Measurements from ENCODE around the gene SEZ6L2. TPM values are rescaled to one million over a fixed set of nuclear protein-coding genes. Genes with fewer than 3 reads are reported as not detected.

Gene SEZ6L2
- total and polyA plus RNA-seq, 2 of the 13 experiments (the other 11 are each of a cell fraction or from before 2014, with no cell fraction given) = 14.9 to 16.9 TPM

DNA sequence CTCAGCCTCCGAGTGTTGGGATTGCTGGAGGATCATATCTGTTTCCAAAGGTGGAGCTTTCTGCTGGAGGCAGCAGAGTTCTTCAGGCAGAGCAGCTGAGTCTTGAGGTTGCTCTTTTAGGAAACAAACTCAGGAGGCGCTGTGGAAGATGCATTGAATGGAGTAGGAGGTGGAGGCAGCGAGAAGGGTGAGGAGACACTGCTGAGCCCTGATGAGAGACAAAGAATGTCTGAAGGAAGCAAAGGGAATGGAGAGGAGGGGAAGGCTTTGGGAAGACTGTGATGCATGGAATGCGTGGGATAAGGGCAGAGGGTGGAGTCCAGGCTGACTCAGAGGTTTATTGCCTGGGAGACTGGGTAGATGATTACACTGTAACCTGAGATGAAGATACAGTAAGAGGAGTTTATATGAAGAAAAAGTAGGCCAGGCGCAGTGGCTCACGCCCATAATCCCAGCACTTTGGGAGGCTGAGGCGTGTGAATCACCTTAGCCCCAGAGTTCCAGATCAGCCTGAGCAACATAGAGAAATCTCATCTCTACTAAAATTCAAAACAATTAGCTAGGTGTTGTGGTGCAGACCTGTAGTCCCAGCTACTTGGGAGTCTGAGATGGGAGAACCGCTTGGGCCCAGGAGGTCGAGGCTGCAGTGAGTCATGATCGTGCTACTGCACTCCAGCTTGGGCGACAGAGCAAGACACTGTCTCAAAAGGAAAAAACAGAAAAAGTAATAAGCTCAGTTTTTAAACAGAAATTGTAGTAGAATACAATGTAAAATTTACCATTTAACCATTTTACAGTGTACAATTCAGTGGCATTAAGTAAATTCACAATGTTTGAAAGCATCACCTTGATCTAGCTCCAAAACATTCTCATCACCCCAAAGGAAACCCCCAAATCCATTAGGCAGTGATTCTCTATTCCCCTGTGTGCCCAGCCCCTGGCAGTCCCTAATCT, 44.8 kb upstream of the SEZ6L2 start (continued):
- TF ChIP-seq, protein P1, sequence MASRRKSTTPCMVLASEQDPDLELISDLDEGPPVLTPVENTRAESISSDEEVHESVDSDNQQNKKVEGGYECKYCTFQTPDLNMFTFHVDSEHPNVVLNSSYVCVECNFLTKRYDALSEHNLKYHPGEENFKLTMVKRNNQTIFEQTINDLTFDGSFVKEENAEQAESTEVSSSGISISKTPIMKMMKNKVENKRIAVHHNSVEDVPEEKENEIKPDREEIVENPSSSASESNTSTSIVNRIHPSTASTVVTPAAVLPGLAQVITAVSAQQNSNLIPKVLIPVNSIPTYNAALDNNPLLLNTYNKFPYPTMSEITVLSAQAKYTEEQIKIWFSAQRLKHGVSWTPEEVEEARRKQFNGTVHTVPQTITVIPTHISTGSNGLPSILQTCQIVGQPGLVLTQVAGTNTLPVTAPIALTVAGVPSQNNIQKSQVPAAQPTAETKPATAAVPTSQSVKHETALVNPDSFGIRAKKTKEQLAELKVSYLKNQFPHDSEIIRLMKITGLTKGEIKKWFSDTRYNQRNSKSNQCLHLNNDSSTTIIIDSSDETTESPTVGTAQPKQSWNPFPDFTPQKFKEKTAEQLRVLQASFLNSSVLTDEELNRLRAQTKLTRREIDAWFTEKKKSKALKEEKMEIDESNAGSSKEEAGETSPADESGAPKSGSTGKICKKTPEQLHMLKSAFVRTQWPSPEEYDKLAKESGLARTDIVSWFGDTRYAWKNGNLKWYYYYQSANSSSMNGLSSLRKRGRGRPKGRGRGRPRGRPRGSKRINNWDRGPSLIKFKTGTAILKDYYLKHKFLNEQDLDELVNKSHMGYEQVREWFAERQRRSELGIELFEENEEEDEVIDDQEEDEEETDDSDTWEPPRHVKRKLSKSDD (CRISPR knock-in tag; IDR thresholded peaks at IDR 0.05; ENCODE audit: low read depth) = no peak
- TF ChIP-seq FOXA3 (CRISPR knock-in tag; IDR thresholded peaks at IDR 0.05) (peak; percentile 52; the same call in 1 of the 2 replicates), ZNF724P (CRISPR knock-in tag; IDR thresholded peaks at IDR 0.05; ENCODE audit: borderline replicate concordance) (no peak), MAZ (IDR thresholded peaks at IDR 0.05; ENCODE audit: borderline replicate concordance, low read depth, low read length) (no peak), MAZ (CRISPR knock-in tag; IDR thresholded peaks at IDR 0.05; ENCODE audit: low read depth) (0 out of 2 replicates have a peak, but pooled peaks have one; percentile 40), MBD4 (IDR thresholded peaks at IDR 0.05; ENCODE audit: borderline replicate concordance, low read length) (no peak), ZNF773 (CRISPR knock-in tag; IDR thresholded peaks at IDR 0.05; ENCODE audit: borderline replicate concordance) (no peak), FOSL2 (CRISPR knock-in tag; IDR thresholded peaks at IDR 0.05) (peak; percentile 94), HMG20A (CRISPR knock-in tag; IDR thresholded peaks at IDR 0.05; ENCODE audit: borderline replicate concordance) (0 out of 2 replicates have a peak, but pooled peaks have one; percentile 41), HNF4A (CRISPR knock-in tag; IDR thresholded peaks at IDR 0.05) (peak; percentile 34), RARG (CRISPR knock-in tag; IDR thresholded peaks at IDR 0.05; ENCODE audit: low read depth) (no peak), ZNF263 (CRISPR knock-in tag; IDR thresholded peaks at IDR 0.05) (0 out of 2 replicates have a peak, but pooled peaks have one; percentile 11), ARNT (IDR thresholded peaks at IDR 0.05) (no peak), SP1 (IDR thresholded peaks at IDR 0.05) (no peak), SP1 (CRISPR knock-in tag; IDR thresholded peaks at IDR 0.05) (peak; percentile 25; the same call in 1 of the 2 replicates)
- TF ChIP-seq, protein P2, sequence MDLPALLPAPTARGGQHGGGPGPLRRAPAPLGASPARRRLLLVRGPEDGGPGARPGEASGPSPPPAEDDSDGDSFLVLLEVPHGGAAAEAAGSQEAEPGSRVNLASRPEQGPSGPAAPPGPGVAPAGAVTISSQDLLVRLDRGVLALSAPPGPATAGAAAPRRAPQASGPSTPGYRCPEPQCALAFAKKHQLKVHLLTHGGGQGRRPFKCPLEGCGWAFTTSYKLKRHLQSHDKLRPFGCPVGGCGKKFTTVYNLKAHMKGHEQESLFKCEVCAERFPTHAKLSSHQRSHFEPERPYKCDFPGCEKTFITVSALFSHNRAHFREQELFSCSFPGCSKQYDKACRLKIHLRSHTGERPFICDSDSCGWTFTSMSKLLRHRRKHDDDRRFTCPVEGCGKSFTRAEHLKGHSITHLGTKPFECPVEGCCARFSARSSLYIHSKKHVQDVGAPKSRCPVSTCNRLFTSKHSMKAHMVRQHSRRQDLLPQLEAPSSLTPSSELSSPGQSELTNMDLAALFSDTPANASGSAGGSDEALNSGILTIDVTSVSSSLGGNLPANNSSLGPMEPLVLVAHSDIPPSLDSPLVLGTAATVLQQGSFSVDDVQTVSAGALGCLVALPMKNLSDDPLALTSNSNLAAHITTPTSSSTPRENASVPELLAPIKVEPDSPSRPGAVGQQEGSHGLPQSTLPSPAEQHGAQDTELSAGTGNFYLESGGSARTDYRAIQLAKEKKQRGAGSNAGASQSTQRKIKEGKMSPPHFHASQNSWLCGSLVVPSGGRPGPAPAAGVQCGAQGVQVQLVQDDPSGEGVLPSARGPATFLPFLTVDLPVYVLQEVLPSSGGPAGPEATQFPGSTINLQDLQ (CRISPR knock-in tag; IDR thresholded peaks at IDR 0.05) = no peak
- TF ChIP-seq, protein P3, sequence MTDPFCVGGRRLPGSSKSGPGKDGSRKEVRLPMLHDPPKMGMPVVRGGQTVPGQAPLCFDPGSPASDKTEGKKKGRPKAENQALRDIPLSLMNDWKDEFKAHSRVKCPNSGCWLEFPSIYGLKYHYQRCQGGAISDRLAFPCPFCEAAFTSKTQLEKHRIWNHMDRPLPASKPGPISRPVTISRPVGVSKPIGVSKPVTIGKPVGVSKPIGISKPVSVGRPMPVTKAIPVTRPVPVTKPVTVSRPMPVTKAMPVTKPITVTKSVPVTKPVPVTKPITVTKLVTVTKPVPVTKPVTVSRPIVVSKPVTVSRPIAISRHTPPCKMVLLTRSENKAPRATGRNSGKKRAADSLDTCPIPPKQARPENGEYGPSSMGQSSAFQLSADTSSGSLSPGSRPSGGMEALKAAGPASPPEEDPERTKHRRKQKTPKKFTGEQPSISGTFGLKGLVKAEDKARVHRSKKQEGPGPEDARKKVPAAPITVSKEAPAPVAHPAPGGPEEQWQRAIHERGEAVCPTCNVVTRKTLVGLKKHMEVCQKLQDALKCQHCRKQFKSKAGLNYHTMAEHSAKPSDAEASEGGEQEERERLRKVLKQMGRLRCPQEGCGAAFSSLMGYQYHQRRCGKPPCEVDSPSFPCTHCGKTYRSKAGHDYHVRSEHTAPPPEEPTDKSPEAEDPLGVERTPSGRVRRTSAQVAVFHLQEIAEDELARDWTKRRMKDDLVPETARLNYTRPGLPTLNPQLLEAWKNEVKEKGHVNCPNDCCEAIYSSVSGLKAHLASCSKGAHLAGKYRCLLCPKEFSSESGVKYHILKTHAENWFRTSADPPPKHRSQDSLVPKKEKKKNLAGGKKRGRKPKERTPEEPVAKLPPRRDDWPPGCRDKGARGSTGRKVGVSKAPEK (CRISPR knock-in tag; IDR thresholded peaks at IDR 0.05; ENCODE audit: borderline replicate concordance) = no peak

All from HepG2 (cell line).